Thymus (tissue), 11 donors: ENCODE data around the gene GPR153. TPM values are rescaled to one million over a fixed set of nuclear protein-coding genes. Genes with fewer than 3 reads are reported as not detected.

Source experiments
- DNase-seq, 9 donors: peaks; one replicate each; pipeline ENCODE4 v3.0.0-alpha.2; 2013; ENCODE audit warnings: low spot score in 9 of 9, low read depth in 6 of 9, missing footprints in 1 of 9
- H3K27ac ChIP-seq, 2 donors: one replicate each; pipeline ENCODE4 v1.5.1; 2013; ENCODE audit warnings: control low read depth in 1 of 2, low read depth in 1 of 2, low read length in 1 of 2, mild to moderate bottlenecking in 1 of 2, moderate library complexity in 1 of 2
- H3K27me3 ChIP-seq, 2 donors: one replicate each; pipeline ENCODE4 v1.5.1; 2013; ENCODE audit warnings: low read length in 1 of 2; ENCODE audit not compliant: control insufficient read depth in 2 of 2, insufficient read depth in 1 of 2
- H3K36me3 ChIP-seq, 2 donors: one replicate each; pipeline ENCODE4 v1.5.1; 2013; ENCODE audit warnings: low read length in 1 of 2, mild to moderate bottlenecking in 1 of 2, moderate library complexity in 1 of 2; ENCODE audit not compliant: control insufficient read depth in 2 of 2, insufficient read depth in 2 of 2
- H3K4me1 ChIP-seq, 2 donors: one replicate each; pipeline ENCODE4 v1.5.1; 2013; ENCODE audit warnings: low read length in 2 of 2; ENCODE audit not compliant: control insufficient read depth in 2 of 2, insufficient read depth in 2 of 2
- H3K4me3 ChIP-seq, 2 donors: one replicate each; pipeline ENCODE4 v1.5.1; 2013; ENCODE audit warnings: low read length in 2 of 2, control low read depth in 1 of 2, mild to moderate bottlenecking in 1 of 2
- H3K9me3 ChIP-seq, 2 donors: one replicate each; pipeline ENCODE4 v1.5.1; 2013; ENCODE audit warnings: low read length in 1 of 2, mild to moderate bottlenecking in 1 of 2; ENCODE audit not compliant: control insufficient read depth in 2 of 2, insufficient read depth in 1 of 2
- WGBS: extraction: QIAGEN DNeasy Blood & Tissue Kit; methylation state at CpG from one replicate; pipeline ENCODE4 v1.1.7; 2013; 5-methylcytosine and 5-hydroxymethylcytosine counted together
- polyA plus RNA-seq: library from polyadenylated mRNA; stranded (reverse); fragments of 200-250 nt; gene quantifications from one replicate; pipeline ENCODE4 v1.2.3, GENCODE V29; 2013
- total RNA-seq: library from RNA; stranded (reverse); fragments of 120-200 nt; gene quantifications from one replicate; pipeline ENCODE4 v1.2.4, GENCODE V29; 2013
- donor health status: healthy.

GPR153 gene
- total and polyA plus RNA-seq, 2 donors: 1.7 to 5.6 TPM

DNA sequence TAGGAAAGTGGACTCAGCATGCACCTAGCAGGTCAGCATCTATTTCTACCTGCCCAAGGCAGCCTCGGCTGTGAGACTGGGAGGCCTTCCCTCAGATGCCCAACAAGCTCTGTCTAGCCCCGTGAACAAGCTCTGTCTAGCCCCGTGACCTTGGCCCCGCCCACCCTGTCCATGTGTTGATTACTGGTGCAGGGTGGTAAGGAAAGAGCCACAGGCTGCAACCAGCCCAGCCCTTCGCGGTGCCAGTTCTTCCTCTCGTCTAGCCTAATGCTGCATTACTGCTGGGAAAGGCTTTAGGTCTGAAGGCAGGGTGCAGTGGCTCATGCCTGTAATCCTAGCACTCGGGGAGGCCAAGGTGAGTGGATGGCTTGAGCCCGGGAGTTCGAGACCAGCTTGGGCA lies 2.2 kb downstream of the GPR153 start:
- Histone ChIP-seq H3K27ac (no peak overlapping the region), H3K36me3 (no peaks in the 10 kb centered on the region), H3K4me3 (no peak overlapping the region), H3K4me1 (peaks cover 13 to 19% of the 10 kb centered on the region in 2 donors), H3K9me3 (no peaks in the 10 kb centered on the region), H3K27me3 (peaks cover 8 to 55% of the 10 kb centered on the region in 2 donors)
- no peak for DNase-seq
- WGBS: 79% methylated on average over 10 of the region's 10 CpGs

DNA sequence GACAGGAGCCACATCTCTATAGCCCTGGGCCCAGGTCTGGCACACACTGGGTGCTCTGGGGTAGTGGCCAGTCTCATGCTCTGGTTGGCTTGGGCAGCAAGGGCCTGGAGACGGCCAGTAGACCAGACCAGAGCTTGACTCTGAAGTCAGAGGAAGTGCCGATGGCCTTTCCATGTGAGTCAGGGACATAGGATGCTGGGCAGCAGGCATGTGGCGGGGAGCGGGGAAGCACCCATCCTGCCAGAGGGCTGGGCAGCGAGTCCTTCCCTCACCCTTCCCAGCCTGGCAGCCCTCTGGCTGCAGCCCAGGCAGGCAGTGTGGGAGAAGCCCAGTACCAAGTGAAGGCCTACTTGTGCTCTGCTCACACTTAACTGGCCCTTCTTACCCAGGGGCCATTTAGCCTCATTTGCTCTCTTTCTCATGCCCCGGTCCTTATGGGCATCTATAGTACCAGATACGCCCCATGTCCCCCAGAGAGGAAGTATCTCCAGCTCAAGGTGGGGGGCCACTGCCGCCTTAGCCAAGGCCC lies 3.3 kb downstream of the GPR153 start:
- Histone ChIP-seq H3K4me1 (peaks cover 13 to 17% of the 10 kb centered on the region in 2 donors), H3K27me3 (peaks cover 8 to 52% of the 10 kb centered on the region in 2 donors)
- 96% methylated on average over 8 of the region's 8 CpGs for WGBS

DNA sequence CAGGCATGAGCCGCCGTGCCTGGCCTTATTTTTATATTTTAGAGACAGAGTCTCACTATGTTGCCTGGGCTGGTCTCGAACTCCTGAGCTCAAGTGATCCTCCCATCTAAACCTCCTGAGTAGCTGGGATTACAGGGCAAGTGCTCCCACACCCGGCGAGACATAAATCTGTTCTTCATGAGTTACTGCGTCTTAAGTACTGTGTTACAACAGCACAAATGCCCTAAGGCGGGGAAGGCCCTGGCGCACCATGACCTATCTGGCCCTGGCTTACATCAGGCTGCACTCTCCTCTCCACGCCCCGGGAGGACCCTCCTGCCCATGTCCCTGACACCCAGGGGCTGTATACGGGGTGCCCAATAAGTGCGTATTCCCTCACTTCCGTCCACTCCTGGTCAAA lies 4.3 kb downstream of the GPR153 start:
- Histone ChIP-seq H3K4me3 (no peak overlapping the region), H3K4me1 (peaks cover 11 to 13% of the 10 kb centered on the region in 2 donors), H3K27ac (no peak overlapping the region), H3K27me3 (peaks cover 6 to 52% of the 10 kb centered on the region in 2 donors), H3K9me3 (no peaks in the 10 kb centered on the region), H3K36me3 (no peaks in the 10 kb centered on the region)
- no peak for DNase-seq
- WGBS: 95% methylated on average over 13 of the region's 13 CpGs

More for the DNA sequence above, 3.3 kb downstream of the GPR153 start:
- H3K4me3 ChIP-seq: no peak overlapping the region
- no peak for DNase-seq
- H3K27ac ChIP-seq: no peak overlapping the region
- no peaks in the 10 kb centered on the region for H3K36me3 ChIP-seq
- no peaks in the 10 kb centered on the region for H3K9me3 ChIP-seq

DNA sequence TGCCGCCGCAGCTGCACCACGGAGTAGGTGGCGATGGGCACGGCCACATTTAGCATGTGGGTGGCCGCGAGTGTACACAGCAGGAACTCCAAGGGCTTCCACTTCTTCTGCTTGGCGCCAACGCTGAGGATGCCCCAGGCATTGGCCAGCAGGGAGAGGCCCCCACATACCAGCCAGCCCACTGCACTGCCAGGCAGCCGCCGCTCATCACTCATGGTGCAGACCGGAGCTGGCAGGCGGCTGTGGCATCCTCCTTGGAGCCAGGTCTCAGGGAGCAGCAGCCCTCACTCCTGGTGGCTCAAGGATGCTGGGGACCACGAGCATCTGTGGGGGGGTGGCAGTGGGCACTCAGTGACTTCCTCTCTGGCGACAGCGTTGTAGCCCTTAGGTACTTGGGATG lies 6.2 kb downstream of the GPR153 start:
- Histone ChIP-seq H3K4me3 (no peak overlapping the region), H3K27me3 (peaks cover 18 to 56% of the 10 kb centered on the region in 2 donors), H3K4me1 (peaks cover 5% of the 10 kb centered on the region in 2 donors), H3K9me3 (no peaks in the 10 kb centered on the region), H3K36me3 (no peaks in the 10 kb centered on the region), H3K27ac (no peak overlapping the region)
- WGBS: 90% methylated on average over 16 of the region's 16 CpGs
- no peak for DNase-seq

DNA sequence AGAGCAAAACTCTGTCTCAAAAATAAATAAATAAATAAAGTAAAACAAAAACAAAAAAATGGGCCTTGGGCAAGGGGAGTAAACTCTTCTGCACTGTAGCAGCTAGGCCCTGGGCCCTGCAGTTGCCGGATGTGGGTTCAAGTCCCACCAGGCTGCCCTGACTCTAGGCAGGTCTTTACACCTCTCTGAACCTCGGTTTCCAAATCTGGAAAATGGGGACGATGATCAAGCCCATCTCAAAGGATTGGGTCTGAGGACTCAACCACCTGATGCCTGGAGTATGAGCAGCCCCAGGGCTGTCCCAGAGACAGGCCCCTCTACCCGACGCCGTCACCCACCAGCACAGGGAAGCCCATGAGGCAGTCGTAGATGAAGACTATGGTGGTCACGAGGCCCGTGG lies 7.5 kb downstream of the GPR153 start:
- no peaks in the 10 kb centered on the region for H3K36me3 ChIP-seq
- no peak overlapping the region for H3K4me3 ChIP-seq
- H3K27ac ChIP-seq: no peak overlapping the region
- no peaks in the 10 kb centered on the region for H3K9me3 ChIP-seq
- 96% methylated on average over 9 of the region's 9 CpGs for WGBS
- no peak for DNase-seq
- peaks cover 31 to 52% of the 10 kb centered on the region in 2 donors for H3K27me3 ChIP-seq
- peaks cover 0 to 4% of the 10 kb centered on the region in 2 donors for H3K4me1 ChIP-seq

DNA sequence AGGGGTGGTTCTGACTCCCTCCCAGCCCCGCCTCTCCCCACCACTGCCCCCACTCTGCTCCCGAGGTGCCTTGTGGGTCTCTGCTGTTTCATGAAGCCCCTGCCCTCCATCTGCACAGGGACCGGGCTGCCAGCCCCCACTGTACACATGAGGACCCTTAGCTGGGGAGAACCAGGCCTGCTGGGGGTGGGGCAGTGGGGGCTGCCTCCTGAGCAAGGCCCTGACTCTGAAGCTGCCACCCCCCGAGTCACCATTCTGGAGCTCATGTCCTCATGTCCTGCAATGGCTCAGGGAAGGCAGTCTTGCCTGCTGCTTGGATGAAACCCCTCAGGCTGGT lies 8.6 kb downstream of the GPR153 start:
- Histone ChIP-seq H3K9me3 (no peaks in the 10 kb centered on the region), H3K4me1 (peaks cover 0 to 4% of the 10 kb centered on the region in 2 donors), H3K27ac (no peak overlapping the region), H3K27me3 (peaks cover 41 to 57% of the 10 kb centered on the region in 2 donors), H3K4me3 (no peak overlapping the region), H3K36me3 (no peaks in the 10 kb centered on the region)
- no peak for DNase-seq
- WGBS: 91% methylated on average over 4 of the region's 4 CpGs

DNA sequence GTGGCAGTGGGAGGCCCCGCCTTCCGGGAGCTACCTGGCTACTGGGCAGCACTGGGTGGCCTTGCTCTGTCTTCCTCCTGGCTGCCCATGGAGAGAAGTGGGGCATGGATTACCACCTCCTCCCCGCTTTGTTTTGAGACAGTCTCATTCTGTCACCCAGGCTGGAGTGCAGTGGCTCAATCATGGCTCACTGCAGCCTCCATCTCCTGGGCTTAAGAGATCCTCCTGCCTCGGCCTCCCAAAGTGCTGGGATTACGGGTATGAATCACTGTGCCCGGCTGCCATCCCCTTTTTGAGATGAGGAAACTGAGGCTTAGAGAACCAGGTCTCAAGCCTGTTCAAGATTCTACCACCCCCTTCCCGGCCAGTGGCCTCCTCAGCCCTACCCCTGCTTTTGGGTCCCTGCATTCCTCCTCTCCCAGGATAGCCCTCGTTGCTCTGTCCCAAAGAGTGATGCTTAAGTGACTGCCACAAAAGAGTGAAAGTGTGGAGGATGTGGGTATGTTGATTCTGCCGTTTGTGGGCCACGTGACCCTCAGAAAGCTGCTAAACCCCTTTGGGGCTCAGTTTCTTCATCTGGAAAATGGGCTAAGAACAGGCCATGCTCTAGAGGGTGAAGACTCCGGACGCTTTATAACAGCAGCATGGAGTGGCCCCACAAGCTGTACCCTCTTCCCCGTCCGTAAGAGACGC lies 9.1 kb downstream of the GPR153 start:
- H3K4me1 ChIP-seq: peaks cover 0 to 4% of the 10 kb centered on the region in 2 donors
- 86% methylated on average over 15 of the region's 15 CpGs for WGBS
- DNase-seq: no peak
- H3K4me3 ChIP-seq: no peak overlapping the region
- H3K27me3 ChIP-seq: peaks cover 44 to 58% of the 10 kb centered on the region in 2 donors
- H3K36me3 ChIP-seq: no peaks in the 10 kb centered on the region
- no peaks in the 10 kb centered on the region for H3K9me3 ChIP-seq
- H3K27ac ChIP-seq: no peak overlapping the region

DNA sequence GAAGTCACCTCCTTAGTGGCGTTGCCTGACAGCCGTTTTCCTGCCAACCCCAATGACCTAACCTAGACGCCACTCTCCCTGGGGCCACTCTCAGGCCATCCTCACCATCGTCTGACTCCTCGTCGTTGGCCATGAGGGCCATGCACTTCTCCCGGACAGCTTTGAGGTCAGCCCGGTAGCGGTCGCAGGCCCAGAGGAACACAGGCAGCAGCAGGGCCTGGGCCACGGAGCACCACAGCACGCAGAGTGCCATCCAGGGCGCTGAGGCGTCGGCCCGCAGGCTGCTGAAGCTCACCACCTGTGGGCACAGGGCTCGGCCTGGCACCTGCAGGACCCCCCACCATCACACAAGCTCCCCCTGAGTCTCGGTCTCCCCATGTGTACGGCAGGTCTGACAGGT lies 9.7 kb downstream of the GPR153 start:
- H3K4me1 ChIP-seq: peaks cover 2 to 8% of the 10 kb centered on the region in 2 donors
- 90% methylated on average over 19 of the region's 19 CpGs for WGBS
- no peak overlapping the region for H3K27ac ChIP-seq
- no peak for DNase-seq
- no peaks in the 10 kb centered on the region for H3K36me3 ChIP-seq
- H3K9me3 ChIP-seq: no peaks in the 10 kb centered on the region
- no peak overlapping the region for H3K4me3 ChIP-seq
- H3K27me3 ChIP-seq: peaks cover 50 to 64% of the 10 kb centered on the region in 2 donors

DNA sequence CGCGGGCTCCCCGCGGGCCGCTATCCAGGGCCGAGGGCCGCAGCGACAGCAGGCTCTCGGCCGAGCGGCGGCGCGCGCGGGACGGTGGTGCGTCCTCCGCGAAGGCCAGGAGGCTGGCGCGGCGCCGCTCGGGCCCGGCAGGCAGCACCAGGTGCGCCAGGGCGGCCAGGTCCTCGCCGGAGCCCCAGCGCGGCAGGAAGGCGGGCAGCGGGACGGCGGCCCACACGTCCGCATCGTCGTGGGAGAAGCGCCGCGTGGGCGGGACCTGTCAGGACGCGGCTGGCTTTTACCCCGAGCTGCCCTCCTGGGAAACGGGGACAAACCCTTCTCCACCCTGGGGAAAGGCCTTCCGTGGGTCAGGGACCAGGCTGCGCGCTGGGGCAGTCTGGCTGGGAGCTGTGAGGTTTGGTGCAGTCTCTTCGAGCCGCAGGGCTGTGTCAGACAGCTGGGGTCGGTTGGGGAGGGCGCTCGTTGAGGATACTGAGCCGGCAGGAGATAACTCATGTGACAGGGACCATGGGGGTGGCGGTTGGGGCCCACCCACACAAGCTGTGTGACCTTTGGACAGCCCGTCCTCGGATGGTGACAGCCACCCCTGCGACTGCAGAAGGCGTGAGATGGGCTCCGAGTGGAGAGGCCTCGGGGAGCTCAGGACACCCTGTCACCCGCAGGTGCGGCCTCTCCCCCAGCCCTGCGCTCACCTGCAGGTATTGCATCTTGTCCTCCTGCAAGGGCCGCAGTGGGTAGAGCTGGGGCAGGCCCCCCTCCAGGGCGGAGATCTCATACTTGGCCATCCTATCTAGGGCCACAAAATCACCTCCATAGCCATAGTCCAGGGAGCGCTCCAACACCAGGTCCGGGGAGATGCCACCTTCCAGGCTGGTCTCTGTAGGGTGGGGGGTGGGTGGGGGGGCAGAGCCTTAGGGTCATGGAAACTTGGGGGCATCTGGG lies 10.9 kb downstream of the GPR153 start:
- Histone ChIP-seq H3K27ac (no peak overlapping the region), H3K27me3 (peaks cover 63 to 76% of the 10 kb centered on the region in 2 donors), H3K9me3 (no peaks in the 10 kb centered on the region), H3K36me3 (no peaks in the 10 kb centered on the region), H3K4me1 (peaks cover 2 to 17% of the 10 kb centered on the region in 2 donors), H3K4me3 (peak overlapping the region in 1 of 2 donors; percentile 18)
- WGBS: 20% methylated on average over 71 of the region's 71 CpGs
- no peak for DNase-seq
